ENCODE results near the gene GRIA4. TPM values are rescaled to one million over a fixed set of nuclear protein-coding genes. Genes with fewer than 3 reads are reported as not detected.

Gene GRIA4
- total RNA-seq, 1 donor from 2014 or later = not detected

DNA sequence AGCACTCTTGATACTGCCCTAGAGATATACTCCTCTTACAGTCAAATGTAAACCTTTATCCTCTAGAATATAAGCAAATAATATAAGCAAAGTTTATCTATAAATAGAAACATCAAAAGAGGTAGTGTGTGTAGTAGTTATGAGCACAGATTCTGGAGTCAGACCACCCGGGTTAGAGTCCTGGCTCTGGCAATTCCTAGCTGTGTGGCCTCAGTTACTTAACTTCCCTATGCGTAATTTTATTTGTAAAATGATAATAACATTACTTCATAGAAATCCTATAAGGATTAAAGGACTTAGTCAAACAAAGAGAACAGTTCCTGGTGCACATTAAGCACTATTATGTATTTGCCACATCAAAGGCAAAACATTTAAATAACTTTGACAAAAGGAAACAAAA, 405.2 kb downstream of the GRIA4 start:
- H3K4me1 ChIP-seq = peaks cover 82% of the 10 kb centered on the region
- peaks cover 11% of the 10 kb centered on the region for H3K36me3 ChIP-seq
- no peak for DNase-seq
- H3K4me3 ChIP-seq = no peak overlapping the region
- no peak overlapping the region for H3K27ac ChIP-seq (replicated peaks)
- intact Hi-C loops (cut with micrococcal nuclease) = no loop called here
- no peaks in the 10 kb centered on the region for H3K27me3 ChIP-seq (ENCODE audit: low read depth)
- TF ChIP-seq, protein P1, sequence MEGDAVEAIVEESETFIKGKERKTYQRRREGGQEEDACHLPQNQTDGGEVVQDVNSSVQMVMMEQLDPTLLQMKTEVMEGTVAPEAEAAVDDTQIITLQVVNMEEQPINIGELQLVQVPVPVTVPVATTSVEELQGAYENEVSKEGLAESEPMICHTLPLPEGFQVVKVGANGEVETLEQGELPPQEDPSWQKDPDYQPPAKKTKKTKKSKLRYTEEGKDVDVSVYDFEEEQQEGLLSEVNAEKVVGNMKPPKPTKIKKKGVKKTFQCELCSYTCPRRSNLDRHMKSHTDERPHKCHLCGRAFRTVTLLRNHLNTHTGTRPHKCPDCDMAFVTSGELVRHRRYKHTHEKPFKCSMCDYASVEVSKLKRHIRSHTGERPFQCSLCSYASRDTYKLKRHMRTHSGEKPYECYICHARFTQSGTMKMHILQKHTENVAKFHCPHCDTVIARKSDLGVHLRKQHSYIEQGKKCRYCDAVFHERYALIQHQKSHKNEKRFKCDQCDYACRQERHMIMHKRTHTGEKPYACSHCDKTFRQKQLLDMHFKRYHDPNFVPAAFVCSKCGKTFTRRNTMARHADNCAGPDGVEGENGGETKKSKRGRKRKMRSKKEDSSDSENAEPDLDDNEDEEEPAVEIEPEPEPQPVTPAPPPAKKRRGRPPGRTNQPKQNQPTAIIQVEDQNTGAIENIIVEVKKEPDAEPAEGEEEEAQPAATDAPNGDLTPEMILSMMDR (IDR thresholded peaks at IDR 0.05; ENCODE audit: borderline replicate concordance) = no peak
- H3K9me3 ChIP-seq (replicated peaks) = no peaks in the 10 kb centered on the region

DNA sequence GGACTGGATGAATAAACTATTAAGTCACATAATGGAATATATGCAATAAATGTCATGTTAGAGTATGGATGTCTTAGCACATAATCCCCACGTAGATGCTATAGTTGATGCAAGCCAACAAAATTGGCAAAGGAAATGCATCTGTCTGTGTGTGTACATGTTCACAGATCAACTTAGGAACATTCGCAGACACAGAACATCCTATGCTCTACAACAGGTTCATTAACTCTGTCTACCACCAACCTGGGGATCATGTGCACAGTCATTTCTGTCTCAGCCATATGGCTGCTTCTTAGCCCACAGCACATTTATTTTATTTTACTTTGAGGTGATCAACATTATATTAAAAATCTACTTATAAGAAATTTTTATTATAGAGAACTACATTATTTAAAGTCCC, 407.2 kb downstream of the GRIA4 start:
- no peak for DNase-seq
- Histone ChIP-seq H3K36me3 (no peaks in the 10 kb centered on the region), H3K27ac (replicated peaks) (no peak overlapping the region), H3K27me3 (ENCODE audit: low read depth) (no peaks in the 10 kb centered on the region), H3K4me3 (no peak overlapping the region), H3K9me3 (replicated peaks) (no peaks in the 10 kb centered on the region), H3K4me1 (peaks cover 91% of the 10 kb centered on the region)
- TF ChIP-seq, protein P1 (IDR thresholded peaks at IDR 0.05; ENCODE audit: borderline replicate concordance) = no peak
- intact Hi-C loops (cut with micrococcal nuclease) = no loop called here

DNA sequence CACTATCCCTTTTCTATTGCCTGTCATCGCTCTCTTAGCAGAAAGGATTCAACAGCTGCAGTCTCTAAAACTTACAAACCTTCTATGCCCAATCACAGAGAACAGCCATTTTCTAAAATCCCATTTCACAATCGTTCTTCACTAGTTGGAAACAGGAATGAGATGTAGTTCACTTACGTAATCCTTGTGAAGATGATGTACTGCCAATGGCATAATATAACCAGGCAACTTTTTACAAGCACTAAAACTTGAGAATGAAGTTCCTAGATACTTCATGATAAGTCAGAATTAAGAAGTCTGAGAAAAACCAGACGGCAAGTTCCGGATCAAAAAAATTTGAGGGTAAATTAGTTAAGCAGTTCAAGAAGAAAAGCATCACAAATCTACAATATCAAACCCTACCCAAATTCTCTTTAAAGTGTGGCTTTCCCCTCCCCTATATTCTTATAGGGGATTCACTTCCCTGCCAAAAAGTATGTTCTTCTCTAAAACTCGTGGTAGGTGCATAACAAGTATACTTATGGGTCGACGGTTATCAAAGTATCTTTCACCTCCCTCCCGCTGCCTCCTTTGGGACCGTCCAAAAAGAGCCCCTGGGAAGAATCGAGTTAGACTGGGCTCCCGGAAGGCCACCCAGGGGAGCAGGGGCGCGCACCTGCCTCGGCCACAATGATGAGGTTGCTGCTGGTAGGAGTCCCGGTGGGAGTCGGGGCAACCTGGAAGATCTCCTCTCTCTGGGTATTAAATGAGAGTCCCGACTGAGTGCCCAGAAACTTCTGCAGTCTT, 411.5 kb downstream of the GRIA4 start:
- intact Hi-C loops (cut with micrococcal nuclease) = no loop called here
- no peaks in the 10 kb centered on the region for H3K27me3 ChIP-seq (ENCODE audit: low read depth)
- no peaks in the 10 kb centered on the region for H3K36me3 ChIP-seq
- H3K4me1 ChIP-seq = peaks cover 55% of the 10 kb centered on the region
- peak overlapping the region; percentile 90 for H3K27ac ChIP-seq (replicated peaks)
- TF ChIP-seq, protein P1 (IDR thresholded peaks at IDR 0.05; ENCODE audit: borderline replicate concordance) = no peak
- DNase-seq = no peak
- no peaks in the 10 kb centered on the region for H3K9me3 ChIP-seq (replicated peaks)
- H3K4me3 ChIP-seq = peak overlapping the region; percentile 93

DNA sequence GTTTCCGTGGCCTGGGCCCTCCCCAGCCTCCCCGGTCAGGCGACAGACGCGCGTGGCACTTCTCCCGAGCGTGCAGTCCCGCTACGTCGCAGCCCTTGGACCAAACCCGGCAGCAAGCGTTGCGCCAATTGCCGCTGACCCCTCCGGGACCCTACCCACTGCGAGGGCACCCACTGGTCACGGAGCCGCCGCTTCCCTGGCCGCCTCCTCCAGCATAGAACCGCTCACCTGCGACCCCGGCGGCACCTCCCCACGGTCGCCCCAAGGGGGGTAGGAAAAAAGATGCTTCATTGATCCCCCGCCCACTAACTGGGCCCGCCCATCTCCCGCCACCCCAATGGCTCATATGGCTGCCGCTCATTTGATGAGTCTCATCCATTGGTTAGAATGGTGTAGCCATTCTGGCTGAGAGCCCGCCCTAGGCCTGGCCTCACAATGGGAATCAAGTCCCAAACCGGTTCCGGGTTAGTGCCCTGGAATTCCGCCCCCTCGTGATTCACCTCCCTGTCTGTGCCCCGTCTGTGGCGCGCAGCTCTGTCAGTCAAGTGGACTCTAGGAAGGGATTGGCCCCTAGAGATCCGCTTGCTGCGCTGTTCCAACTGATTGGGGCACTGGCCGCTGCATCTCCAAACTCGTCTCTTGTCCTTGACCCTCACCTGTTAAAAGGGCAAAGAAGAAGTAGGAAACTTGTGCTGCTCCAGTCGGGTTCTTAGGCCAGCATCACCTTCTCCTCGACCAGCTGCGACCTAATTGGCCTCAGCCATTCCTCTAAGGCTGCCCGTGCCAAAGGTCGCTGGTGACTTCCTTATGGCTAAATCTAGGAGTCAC, 412.3 kb downstream of the GRIA4 start, which contains the start of gene MSANTD4:
MSANTD4 (minus strand) TSS at position 274 of the 828 bp plus-strand sequence. CDS start 11,323 bp downstream, outside the sequence.
- H3K4me3 ChIP-seq = peak within 1 kb of the TSS; percentile 93
- TF ChIP-seq, protein P1 (IDR thresholded peaks at IDR 0.05; ENCODE audit: borderline replicate concordance) = peak; percentile 28
- intact Hi-C loops (cut with micrococcal nuclease) = no loop called here
- no peaks in the 10 kb centered on the region for H3K36me3 ChIP-seq
- peak; percentile 99 for DNase-seq
- H3K27me3 ChIP-seq (ENCODE audit: low read depth) = no peaks in the 10 kb centered on the region
- H3K27ac ChIP-seq (replicated peaks) = peak within 1 kb of the TSS; percentile 90
- H3K9me3 ChIP-seq (replicated peaks) = no peaks in the 10 kb centered on the region
- H3K4me1 ChIP-seq = peaks cover 47% of the 10 kb centered on the region

DNA sequence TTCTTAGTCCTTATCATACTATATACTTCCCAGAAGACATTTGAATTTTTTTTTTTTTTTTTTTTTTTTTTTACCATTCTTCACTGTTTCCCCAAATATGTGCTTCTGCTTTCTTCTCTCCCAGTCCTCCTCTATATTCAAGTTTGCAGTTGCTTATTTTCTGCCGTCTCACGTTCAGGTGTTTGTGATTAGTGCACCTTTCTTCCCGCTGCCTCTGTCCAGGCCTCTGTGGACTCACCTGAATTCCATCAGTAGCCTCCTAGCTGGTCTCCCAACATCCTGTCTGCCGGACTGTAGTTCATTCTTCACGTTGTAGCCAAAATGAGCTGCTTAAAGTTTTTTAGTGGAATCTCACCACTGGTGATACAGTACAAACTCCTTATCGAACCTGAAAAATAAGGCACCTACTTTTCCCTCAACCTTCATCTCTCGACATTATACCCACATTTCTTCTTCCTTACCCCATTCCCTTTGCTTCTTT, 413.0 kb downstream of the GRIA4 start:
- TF ChIP-seq, protein P1 (IDR thresholded peaks at IDR 0.05; ENCODE audit: borderline replicate concordance) = no peak
- H3K4me3 ChIP-seq = peak overlapping the region; percentile 93
- no peaks in the 10 kb centered on the region for H3K9me3 ChIP-seq (replicated peaks)
- no peaks in the 10 kb centered on the region for H3K27me3 ChIP-seq (ENCODE audit: low read depth)
- DNase-seq = no peak
- H3K4me1 ChIP-seq = peaks cover 42% of the 10 kb centered on the region
- intact Hi-C loops (cut with micrococcal nuclease) = no loop called here
- H3K27ac ChIP-seq (replicated peaks) = peak overlapping the region; percentile 90
- H3K36me3 ChIP-seq = no peaks in the 10 kb centered on the region

Measured in left ventricle myocardium inferior (tissue), 1 donor.